Stimulated activated CD8-positive, alpha-beta memory T cell treated with anti-CD3 and anti-CD28 coated beads, Interleukin-7, amount 100 ng/mL, for 1 hour (primary cell): ENCODE results near the gene TRERF1.

Experiments
- DNase-seq, 2 donors: peaks; one replicate each; pipeline ENCODE4 v3.0.0-alpha.2; 2020; ENCODE audit warnings: low read depth in 2 of 2

Gene TRERF1

DNA sequence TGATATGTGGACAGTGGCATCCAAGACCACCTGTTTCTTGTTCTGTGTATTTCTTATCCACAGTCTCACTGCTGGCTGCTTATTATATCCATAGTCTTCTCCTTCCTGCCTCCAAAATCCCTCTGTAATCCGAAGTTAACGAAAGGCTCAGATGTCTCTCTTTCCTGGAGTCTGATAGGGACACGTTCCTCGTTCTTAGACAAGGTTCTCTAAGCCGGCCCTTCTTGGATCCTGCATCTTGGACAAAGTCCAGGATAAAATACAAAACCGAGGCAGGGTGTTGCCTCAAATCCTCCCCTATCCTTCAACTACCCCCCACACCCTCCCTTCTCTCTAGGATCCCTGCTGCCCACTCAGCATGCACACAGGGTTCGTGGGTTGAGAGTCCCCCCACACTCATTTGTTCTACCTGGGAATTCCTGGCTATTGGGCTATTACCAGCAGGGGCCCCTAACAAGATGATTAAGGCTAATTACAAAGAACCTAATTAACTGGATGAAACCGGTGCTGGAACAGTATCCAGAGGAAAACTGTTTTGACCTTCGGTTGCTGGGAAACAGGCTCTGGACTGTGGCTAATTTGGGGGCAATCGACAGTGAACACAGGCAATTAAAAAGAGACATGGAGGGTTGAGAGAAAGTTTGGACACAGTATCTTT is 201.3 kb downstream of the TRERF1 start:
- no peak for DNase-seq

DNA sequence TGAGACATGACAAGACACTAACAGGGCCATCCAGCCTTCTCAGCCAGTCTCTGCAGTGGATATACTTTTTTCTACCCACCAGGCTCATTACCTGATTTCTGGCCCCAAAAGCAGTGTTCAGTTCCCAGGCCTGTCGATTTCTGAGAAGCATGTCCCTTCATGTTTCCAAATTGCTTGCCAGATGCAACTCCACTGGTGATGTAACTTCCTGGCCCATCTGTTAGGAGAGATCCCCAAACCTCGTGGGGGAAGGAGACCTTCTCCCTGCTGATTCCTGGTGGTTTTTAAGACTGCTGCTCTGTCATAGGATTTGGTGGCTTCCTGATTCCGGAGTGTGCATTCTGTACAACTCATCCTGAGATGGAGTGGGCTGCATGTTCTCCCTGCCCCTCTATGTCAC is 202.4 kb downstream of the TRERF1 start:
- no peak for DNase-seq

DNA sequence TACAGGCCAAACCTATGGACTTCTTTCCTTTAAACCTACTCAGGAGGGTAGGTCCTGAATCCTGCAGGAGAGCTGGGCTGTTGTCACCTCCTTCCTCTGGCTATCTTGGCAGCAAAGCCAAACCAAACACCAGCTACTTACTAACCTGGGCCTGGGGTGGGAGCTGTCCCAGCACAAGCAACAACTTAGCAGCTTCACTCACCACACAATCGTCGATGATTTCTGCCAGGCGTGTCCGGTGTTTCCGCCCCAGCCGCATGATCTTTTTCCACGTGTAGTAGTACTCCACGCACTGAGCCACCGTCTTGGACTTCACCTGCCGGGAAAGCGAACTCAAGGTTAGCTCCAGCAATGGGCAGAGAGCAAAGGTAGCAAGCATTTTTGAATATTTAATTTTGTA is 208.7 kb downstream of the TRERF1 start:
- no peak for DNase-seq

DNA sequence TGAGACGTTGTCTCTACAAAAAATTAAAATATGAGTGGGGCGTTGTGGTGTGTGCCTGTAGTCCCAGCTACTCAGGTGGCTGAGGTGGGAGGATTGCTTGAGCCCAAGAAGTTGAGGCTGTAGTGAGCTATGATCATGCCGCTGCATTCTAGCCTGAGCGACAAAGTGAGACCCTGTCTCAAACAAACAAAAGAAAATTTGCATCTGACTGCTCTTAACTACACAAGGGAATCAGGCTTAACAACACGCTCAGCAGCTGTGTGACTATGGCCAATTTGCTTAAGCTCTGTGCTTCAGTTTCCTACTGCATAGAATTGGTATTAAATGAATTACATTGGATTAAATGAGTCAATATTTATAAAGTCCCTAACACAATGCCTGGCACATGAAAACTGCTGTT is 209.8 kb downstream of the TRERF1 start:
- no peak for DNase-seq

DNA sequence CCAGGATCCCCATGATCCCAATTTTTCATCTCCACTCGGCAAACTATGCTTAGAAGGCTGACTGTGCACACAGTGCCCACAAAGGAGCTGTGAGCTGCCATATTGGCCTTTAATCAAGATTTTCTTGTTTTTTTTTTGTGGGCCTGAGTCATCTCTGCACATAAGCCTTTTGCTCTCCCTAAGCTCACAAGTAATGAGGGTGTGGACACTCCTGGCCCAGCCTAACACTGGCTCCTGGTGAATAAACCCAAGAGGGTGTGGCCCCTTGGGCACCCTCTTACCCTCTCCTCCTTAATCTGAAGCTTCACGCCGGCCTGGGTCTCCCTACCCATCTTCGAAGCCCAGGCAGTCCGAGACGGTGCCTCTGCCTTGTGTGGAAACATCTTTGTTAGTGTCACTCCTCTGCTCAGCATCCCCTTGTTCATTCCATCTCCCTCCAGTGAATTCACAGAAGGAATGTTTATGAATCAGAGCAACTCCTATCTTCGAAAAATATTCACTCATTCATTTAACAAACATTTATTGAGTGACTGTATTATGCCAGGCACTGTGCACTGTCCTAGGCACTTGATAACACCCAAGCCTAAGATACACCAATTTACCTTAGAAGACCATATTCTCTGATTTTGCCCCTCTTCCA is 211.9 kb downstream of the TRERF1 start:
- DNase-seq, result no peak

DNA sequence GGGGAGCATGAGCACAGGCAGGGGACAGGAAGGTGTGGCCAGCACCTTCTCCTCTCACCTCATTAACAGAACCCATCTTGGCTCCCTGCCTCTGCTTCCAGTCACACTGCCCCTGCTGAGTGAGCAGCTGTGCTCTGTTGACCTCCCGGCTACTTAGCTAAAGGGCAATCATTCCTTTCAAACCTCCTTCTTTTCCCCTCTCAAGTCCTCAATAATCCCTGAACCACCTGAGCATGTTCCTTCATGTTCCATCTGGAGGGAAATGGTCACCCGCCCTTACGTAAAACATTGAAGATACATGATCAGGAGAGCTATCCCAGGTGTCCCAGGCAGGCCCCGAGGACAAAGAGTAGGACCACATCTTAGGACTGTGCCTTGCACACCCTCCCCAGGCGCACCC is 212.4 kb downstream of the TRERF1 start:
- DNase-seq, result no peak

DNA sequence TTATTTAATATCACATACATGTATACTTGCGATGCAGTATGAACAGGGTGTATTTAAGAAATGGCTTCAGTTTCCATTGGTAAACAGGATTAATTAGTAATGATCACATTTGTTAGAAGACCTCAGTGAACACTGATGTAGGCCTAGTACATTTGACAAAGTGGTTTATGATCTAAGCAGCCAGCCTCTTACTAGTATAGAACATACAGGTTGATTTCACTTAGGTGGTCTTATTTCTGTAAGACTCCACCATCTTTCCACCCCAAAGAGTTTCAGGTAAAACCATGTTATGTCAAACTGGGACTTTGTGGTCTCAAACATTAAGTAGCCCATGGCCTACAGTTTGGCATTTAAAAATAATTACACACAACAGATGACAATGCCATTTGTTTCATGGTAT is 213.9 kb downstream of the TRERF1 start:
- DNase-seq, result no peak

DNA sequence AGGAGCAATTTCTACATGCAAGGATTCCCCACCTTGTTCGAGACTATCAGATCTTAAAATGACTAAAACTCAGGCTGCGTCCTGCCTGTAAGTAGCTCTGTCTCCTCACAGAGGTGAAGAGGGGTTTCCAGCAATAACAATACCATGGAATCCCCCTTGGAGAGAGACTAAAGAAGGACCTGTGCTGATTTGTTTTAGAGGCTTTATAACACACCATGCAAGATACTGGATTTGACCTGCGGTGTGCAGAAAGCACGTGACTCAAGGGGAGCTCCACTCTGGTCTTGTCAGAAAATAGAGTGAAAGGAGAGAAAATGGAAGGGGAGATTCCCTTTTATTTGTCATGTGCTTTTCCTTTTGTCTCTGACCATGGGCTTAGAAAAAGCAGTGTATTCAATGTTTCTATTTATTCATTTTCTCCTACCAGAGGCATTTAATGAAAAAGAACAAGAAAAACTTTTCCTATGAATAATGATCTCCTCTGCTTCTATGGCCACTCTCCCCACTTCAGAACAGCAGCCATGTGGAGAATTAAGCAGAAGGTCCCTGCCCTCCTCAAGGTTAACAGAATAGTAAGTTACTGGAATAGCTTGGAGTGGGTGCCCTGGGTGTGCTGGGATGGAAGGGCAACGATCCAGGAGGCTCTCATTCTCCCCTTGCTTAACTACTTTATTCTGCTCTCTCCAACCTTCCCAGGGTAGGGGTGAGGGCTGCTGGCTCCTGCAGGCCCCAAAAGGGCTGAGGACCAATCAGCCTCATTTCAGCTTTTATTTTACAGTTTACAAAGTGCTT is 214.8 kb downstream of the TRERF1 start:
- no peak for DNase-seq

DNA sequence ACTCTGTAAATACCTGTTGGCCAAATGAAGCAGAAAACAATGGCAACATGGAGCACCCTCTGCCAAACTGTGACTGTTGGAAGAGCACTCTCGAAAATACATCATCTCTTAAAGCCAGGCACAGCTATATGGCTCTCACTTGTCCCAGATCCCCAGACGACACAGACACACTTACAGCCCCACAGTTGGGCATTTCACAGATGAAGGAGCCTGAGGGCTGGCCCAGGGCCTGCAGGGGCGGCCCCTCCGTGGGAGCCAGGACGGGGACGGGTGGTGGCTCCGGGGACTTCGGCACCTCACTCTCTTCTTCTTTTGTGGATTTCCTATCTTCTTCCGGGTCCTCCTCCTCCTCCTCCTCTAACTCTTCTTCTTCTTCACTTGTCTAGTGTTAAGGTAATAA is 215.7 kb downstream of the TRERF1 start:
- DNase-seq, result no peak

DNA sequence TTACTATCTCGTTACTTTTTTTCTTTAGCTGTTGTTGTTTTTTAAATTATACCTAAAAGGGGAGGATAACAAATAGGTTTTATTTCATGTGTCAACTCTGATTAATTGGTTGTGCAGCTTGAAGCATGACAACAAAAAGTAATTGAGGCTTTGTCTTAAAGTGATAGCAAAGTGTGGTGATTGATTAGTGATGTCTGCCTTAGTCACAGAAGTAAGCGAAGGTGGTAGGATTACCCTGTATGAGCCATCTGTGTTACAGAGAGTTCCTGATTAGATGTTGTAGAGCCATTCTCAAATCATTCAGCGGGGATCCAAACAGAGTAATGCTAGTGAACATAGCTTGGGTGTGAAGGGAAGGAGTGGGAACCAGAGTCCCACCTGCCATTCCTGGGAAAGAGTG is 219.7 kb downstream of the TRERF1 start:
- DNase-seq, result no peak

DNA sequence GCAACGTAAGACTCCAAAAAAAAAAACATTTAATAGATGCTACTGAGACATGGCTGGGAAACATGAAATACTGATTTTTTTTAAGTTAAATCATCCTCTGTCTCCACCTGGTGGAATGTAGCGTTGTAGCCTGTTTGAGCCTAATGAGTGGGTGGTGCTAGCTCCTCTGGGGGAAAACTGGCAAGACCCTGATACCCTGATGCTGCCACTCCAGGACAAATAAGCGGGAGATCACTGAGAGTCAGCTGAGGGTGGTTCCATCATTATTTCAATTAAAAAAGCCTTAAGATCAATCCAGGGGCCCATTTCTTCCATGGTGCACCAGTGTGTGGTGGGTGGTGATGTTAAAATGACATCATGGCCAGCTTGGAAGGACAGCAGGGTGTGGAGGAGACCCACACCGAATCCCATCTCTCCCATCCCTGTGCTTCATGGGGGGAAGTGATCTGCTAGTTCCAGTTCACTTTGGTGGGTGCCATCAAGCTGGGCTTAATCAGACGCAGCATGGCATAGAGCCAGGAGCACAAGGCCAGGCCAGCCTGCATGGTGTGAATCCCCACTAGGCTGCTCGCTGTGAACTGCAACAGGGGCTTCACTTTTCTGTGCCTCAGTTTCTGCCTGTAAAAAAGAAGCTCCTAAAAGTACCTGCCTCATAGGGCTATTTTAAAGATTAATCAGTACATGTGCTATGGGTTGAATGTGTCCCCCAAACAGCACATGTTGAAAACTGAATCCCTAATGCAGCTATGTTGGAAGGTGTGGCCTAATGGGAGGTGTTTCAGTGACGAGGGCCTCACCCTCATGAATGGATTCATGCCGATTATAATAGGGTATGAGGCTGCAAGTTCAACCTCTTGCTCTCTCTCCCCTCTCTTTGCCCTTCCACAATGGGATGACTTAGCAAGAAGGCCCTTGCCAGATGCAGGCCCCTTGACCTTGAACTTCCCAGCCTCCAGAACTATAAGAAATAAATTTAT is 221.1 kb downstream of the TRERF1 start:
- DNase-seq, result no peak

DNA sequence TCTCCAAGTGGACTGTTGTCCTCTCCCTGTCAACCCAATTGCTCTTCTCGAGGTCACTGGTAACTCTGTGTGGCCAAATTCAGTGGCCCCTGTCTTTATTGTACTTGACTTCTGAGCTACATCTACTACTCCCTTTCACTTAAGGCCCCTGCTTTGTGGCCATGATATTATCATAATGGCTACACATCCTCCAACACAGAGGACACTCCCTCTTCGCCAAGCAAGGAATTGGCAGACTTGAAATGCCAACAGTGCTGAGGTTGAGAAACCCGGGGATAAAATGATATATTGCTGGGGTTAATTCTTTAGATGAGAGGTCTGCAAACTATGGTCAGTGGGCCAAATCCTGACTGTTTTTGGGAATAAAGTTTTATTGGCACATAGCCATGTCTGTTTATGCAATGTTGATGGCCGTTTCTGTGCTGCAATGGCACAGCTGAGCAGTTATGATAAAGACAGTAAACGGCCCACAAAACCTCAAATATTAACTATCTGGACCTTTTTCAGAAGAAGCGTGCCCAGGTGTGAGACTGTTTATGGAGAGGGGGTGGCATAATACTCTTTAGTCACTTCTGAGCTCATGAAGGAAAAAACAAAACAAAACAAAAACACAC is 222.1 kb downstream of the TRERF1 start:
- DNase-seq, result no peak

DNA sequence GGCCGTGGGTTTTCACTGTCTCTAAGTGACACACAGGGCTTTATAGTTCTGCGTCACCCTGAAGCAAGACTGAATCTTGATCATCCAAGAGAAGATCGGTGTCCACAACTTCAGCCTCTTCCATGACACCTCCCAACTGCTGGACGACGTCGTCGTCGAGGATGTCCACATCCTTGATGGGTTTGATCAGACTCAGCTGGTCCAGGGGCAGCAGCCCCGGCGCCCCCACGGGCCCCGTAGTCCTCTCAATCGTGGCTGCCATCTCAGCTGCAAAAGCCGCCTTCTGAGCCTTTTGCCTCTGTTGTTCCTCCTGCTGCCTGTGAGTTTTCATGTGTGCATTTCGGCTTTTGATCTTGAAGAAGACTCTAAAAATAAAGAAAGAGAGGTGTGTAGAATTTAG is 223.4 kb downstream of the TRERF1 start:
- DNase-seq, result no peak

DNA sequence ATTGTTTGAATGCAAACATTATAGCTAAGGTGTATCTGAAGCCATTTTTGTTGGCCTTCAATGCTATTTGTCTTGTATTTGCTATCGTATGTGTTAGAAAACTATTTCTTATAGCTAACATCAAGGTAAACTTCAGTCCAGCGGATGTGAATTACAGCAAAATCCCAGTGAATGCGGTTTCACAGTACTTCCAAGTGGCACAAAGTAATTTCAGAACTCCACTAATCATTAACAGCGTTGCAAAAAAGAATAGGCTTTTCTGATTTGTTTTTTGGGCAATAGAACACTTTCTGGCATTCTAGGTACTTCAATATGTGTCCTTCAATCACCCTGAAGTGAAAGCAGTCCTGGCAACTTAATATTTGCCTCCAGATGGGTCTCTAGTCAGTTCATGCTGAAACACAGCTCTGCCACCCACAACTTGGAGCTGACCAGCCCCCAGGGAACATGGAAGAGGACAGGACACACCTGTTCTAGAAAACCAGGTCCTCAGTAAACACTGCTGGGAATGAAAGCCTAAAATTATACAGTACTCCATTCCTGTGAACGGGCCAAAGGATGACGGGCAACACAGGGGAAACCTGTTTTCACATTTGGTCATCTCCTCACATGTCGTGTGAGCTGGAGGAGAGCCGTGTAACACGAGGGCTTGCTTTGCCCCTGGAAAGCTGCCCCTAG is 224.4 kb downstream of the TRERF1 start:
- DNase-seq, result no peak

DNA sequence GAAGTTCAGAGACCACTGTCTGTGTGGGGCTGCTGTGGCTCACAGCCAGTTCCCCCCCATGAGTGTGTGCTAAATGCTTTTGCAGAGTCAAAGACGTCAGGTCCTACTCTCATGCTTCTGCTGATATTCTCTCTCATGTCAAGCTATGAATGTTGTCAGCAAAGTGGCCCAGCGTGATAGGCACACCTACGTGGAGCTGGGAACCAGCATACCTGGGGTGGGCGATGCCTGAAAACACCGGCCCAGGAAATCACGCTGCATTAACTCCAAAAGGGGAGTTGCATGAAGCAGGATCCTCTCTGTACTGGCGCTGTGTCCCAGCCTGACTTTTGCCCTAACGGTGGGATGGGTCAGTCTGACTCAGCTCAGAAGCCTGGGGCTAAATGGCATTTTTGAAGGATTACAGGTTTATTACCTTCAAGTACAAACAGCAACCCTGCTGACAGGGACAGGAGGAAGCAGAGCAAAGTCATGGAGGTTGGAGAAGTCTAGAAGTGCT is 225.0 kb downstream of the TRERF1 start:
- no peak for DNase-seq

DNA sequence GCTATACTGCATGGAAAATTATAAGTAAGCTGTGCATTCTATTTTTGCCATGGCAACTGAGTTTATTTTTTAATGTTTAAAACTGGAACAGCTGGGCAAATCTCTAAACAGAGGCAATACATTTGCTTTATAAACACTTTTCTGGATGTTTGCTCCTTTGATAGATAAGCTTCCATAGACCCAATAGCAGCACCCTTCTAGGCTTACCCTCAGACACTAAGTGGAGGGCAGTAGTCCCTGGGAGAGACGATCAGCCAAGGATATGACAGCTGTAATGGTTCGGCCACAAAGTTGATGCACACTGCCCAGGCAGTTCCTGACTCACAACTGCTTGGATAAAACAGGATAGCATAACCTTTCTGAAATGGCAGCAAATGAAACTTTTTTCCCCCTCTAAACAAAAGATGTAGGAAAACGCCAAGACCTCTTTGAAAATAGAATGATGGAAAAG is 225.5 kb downstream of the TRERF1 start:
- no peak for DNase-seq

DNA sequence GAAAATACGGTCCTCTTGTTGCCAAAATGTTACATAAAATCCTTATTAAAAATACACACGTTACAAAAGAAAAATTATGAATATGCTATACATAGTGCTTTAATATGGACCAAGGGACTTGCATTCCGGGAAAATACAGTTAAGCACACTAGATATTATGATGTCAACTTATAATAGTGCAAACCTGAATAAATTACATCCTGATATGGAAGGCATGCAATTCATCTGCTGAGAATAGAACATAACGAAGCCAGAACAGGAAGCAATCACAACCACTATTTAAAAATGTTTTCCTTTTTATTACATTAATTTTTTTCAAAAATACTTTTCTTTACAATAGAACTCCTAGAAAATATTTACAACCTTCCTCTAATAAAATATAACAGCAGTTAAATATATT is 226.3 kb downstream of the TRERF1 start:
- no peak for DNase-seq

DNA sequence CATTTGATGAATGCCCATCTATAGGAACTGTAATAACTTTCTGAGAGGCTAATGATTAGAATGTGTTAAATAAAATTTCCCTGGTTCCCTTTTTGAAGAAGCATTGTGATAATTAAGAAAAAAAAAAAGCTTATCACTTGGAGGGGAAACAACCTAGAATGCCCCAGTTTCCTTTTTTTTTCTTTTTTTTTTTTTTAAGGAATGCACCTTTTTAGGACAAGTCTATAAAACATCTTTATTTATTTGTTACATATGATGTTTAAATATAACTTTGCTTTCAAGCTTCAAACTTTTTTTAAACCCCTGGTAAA is 226.7 kb downstream of the TRERF1 start:
- no peak for DNase-seq

DNA sequence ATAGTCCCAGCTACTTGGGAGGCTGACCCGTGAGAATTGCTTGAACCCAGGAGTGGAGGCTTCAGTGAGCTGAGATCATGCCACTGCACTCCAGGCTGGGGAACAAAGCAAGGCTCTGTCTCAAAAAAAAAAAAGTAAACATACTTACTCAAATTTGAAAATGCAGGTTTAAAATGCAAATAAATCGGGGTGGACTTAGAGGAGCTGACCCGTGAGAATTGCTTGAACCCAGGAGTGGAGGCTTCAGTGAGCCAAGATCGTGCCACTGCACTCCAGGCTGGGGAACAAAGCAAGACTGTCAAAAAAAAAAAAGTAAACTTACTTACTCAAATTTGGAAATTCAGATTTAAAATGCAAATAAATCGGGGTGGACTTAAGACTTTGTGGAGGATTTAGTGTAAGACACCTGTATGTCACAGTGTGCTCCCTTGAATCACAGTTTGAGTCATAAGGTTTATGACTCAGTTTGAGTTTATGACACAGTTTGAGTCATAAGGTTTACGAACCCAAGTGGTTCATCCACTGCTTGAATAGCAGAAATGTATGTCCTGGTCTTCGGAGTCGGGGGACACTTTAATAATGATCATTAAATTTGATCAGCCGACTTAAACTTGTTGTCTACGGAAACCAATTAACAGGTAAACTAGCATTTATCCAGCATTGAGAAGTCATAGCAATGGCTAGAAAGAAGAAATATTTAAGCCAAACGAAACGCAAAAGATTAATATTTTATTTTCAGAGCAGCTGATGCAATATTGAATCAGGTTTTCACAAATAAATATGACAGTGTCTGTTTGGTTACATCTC is 227.3 kb downstream of the TRERF1 start:
- no peak for DNase-seq

DNA sequence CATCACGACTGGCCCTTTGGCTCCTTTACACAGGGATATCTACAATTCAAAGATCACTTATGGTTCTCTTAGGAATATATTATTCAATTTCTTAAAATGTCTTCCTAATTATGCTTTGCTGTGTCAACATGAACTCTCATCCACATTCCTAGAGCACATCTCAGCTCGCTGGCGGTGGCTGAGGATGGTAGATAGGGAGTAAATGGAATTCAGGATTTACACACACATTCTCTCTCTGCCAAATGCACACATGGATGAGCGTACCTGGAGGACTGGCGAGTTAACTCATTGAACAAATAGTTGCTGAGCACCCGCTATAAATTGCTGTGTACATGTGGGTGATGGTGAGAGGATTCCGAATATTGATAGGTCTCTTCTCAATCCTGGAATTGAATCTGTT is 229.3 kb downstream of the TRERF1 start:
- no peak for DNase-seq
